22Rv1 (cell line): ENCODE results near the gene MTX2.

Experiments
- H3K27ac ChIP-seq: fragments of 450-650 bp; 2 replicates; pipeline ENCODE4 v1.5.1; 2017
- CTCF ChIP-seq: fragments of 450-650 bp; IDR thresholded peaks from 2 replicates; pipeline ENCODE4 v1.5.1; 2017; ENCODE audit warnings: mild to moderate bottlenecking
- ZFX ChIP-seq: fragments of 450-650 bp; IDR thresholded peaks from 2 replicates; pipeline ENCODE4 v1.6.1; 2017; ENCODE audit warnings: antibody characterized with exemption, borderline replicate concordance

Gene MTX2

GRCh38 chr2:176284461-176285049, 15.3 kb downstream of the MTX2 start:
- no peak overlapping the region for H3K27ac ChIP-seq
- TF ChIP-seq ZFX (no peak), CTCF (no peak)

DNA sequence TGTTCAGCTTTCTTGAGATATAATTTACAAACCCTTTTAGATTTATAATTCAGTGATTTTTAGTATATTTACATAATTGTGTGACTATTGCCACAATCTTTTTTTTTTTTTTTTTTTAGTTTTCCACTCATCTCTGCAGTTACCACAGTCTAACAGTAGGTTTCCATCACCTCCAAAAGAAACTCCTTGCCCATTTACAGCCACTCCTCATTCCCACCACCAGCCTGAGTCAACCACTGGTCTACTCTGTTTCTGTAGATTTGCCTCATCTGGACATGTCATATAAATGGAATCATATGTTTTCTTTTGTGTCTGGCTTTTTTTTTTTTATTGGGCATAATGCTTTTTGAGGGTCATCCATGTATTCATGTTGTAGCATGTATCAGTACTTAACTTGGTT, 16.1 kb downstream of the MTX2 start:
- TF ChIP-seq ZFX (no peak), CTCF (no peak)
- no peak overlapping the region for H3K27ac ChIP-seq

DNA sequence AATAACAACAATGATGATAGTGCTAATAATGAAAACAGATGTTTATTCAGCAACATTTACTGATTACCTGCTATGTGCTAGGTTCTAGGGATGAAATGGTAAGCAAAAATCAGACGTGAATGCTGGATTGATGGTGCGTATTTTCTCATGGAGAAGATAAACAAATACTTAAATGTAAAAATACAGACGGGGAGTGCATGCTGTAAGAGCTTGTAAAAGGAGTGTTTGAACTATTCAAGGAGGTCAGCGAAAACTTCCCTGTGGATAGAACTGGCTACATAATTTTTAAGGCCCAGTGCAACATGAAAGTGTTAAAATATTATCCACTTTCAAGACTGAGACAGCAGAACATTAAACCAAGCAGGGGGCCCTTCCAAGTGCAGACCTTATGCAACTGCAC, 22.1 kb downstream of the MTX2 start:
- TF ChIP-seq ZFX (no peak), CTCF (no peak)
- H3K27ac ChIP-seq = no peak overlapping the region

- H3K27ac ChIP-seq = no peak overlapping the region
- TF ChIP-seq ZFX (no peak), CTCF (no peak)
These were observed 22.6 kb downstream of the MTX2 start for GRCh38 chr2:176291809-176292283.

GRCh38 chr2:176292608-176293007, 23.4 kb downstream of the MTX2 start:
- no peak for TF ChIP-seq ZFX
- TF ChIP-seq CTCF = no peak
- no peak overlapping the region for H3K27ac ChIP-seq

DNA sequence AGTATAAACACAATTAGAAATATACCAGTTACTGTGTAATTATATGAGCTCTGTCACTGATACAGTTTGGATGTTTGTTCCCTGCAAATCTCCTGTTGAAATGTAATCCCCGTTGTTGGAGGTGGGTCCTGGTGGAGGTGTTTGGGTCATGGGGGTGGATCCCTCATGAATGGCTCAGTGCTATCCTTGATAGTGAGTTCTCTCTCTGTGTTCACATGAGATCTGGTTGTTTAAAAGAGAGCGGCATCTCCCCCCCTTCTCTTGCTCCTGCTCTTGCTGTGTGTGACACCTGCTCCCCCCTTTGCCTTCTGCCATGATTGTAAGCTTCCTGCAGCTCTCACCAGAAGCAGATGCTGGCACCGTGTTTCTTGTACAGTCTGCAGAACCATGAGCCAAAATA, 24.1 kb downstream of the MTX2 start:
- TF ChIP-seq CTCF = no peak
- no peak for TF ChIP-seq ZFX
- no peak overlapping the region for H3K27ac ChIP-seq

- no peak overlapping the region for H3K27ac ChIP-seq
- TF ChIP-seq CTCF = no peak
- TF ChIP-seq ZFX = no peak
These were observed 27.8 kb downstream of the MTX2 start for GRCh38 chr2:176297067-176297466.
